Esophagus squamous epithelium (tissue), 5 donors: ENCODE measurements around the gene FANCE. TPM values are rescaled to one million over a fixed set of nuclear protein-coding genes. Genes with fewer than 3 reads are reported as not detected.

ENCODE experiments used
- DNase-seq: peaks from one replicate; lab custom pipeline; 2025; lab: John Stamatoyannopoulos, UW
- H3K27ac ChIP-seq, 4 donors: fragments of 200-600 bp; sonication (generic); one replicate each; pipeline ENCODE4 v1.5.1; 2016 to 2019; ENCODE audit warnings: mild to moderate bottlenecking in 1 of 4
- H3K27me3 ChIP-seq, 4 donors: fragments of 200-600 bp; sonication (generic); 1 replicate in 3 of 4; 2 replicates in 1 of 4; pipeline versions ENCODE4 v1.5.1 to v1.6.0; 2017 to 2021; ENCODE audit warnings: antibody characterized with exemption in 1 of 4
- H3K36me3 ChIP-seq, 3 donors: fragments of 200-600 bp; sonication (generic); one replicate each; pipeline ENCODE4 v1.5.1; 2016 to 2019
- H3K4me1 ChIP-seq, 3 donors: fragments of 200-600 bp; sonication (generic); one replicate each; pipeline ENCODE4 v1.5.1; 2017 to 2019
- H3K4me3 ChIP-seq, 4 donors: fragments of 200-600 bp; sonication (generic); 1 replicate in 3 of 4; 2 replicates in 1 of 4; pipeline ENCODE4 v1.5.1; 2016 to 2019; ENCODE audit warnings: mild to moderate bottlenecking in 2 of 4, moderate library complexity in 1 of 4
- H3K9me3 ChIP-seq, 3 donors: fragments of 200-600 bp; sonication (generic); one replicate each; pipeline ENCODE4 v1.5.1; 2016 to 2019
- CTCF ChIP-seq, 6 experiments: fragments of 450-650 bp in 4 of 6; fragments of 200-600 bp in 2 of 6; sonication (generic) in 2 of 6; IDR thresholded peaks; one replicate each; pipeline ENCODE4 v1.5.1; 2016 to 2019; ENCODE audit warnings: antibody characterized with exemption in 6 of 6, mild to moderate bottlenecking in 4 of 6, moderate library complexity in 4 of 6
- POLR2A ChIP-seq, 4 donors: fragments of 450-650 bp; IDR thresholded peaks; one replicate each; pipeline ENCODE4 v1.6.1; 2017; ENCODE audit warnings: antibody characterized with exemption in 4 of 4, mild to moderate bottlenecking in 4 of 4, moderate library complexity in 3 of 4
- WGBS, 2 donors: methylation state at CpG; one replicate each; pipeline ENCODE4 v1.1.5; 2018; 5-methylcytosine and 5-hydroxymethylcytosine counted together
- intact Hi-C: fragments of 100-400 bp; cut with DNase I; formaldehyde crosslinking; loops from one replicate; pipeline ENCODE4 v1.15.0; 2022
- total RNA-seq, 4 donors: library from RNA; depleted of rRNA; stranded (reverse); fragments of >200 nt; gene quantifications; one replicate each; pipeline ENCODE4 v1.1.0, GENCODE V29; 2016
- donor health status: DM: yes; HTN: yes; CAD: no.

Gene FANCE, protein sequence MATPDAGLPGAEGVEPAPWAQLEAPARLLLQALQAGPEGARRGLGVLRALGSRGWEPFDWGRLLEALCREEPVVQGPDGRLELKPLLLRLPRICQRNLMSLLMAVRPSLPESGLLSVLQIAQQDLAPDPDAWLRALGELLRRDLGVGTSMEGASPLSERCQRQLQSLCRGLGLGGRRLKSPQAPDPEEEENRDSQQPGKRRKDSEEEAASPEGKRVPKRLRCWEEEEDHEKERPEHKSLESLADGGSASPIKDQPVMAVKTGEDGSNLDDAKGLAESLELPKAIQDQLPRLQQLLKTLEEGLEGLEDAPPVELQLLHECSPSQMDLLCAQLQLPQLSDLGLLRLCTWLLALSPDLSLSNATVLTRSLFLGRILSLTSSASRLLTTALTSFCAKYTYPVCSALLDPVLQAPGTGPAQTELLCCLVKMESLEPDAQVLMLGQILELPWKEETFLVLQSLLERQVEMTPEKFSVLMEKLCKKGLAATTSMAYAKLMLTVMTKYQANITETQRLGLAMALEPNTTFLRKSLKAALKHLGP
- 10 to 100 TPM in 1 of 4 donors, 1 to 10 TPM in 3; 6.9 to 15.5 (median 8.0) TPM for total RNA-seq

- H3K4me1 ChIP-seq, result peaks cover 24 to 58% (median 26%) of the 10 kb centered on the region in 3 donors
- no peaks in the 10 kb centered on the region for H3K27me3 ChIP-seq
- H3K9me3 ChIP-seq, result no peaks in the 10 kb centered on the region
- intact Hi-C loops, result loop anchor here (5.0 kb wide), 1 partner anchor 110 kb away; the partner anchor contains the start of gene PPARD
- H3K27ac ChIP-seq, result peak within 1 kb of the TSS; percentile 75 to 88 (median 82)
- 1 to 2% methylated on average over 12 to 13 of the region's 87 CpGs for WGBS, 2 donors
- peak within 1 kb of the TSS; percentile 45 to 85 (median 70) for H3K4me3 ChIP-seq
- TF ChIP-seq CTCF (IDR thresholded peaks at IDR 0.05) (peak in 2 of 6 experiments; percentile 12 to 13), POLR2A (IDR thresholded peaks at IDR 0.05) (peak in 2 of 4 donors; percentile 19 to 79)
- peak; percentile 71 for DNase-seq
- peaks cover 0 to 21% (median 0%) of the 10 kb centered on the region in 3 donors for H3K36me3 ChIP-seq
Observed at GRCh38 chr6:35452183-35453090, at the start of gene FANCE. Gene FANCE (plus strand): TSS chr6:35452338. CDS start chr6:35452546, 208 bp downstream.

DNA sequence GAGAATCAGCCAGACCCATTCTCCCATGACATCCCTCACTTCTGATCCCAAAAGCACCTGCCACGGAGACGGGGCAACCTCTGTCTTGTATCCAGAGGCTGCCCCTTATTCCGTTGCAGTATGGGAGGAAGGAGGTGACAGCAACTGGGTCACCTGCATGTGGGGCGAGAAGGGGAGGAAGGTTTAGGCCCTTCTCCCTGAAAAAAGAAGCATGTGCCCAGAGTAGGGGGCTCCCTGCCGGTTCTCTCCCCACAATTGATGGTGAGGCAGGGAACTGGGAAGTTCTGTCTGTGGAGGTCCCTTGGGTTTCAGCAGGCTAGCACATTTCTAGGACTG, 49.3 kb upstream of the FANCE start:
- intact Hi-C loops, result no loop called here
- Histone ChIP-seq H3K9me3 (no peaks in the 10 kb centered on the region), H3K36me3 (peaks cover 0 to 17% (median 0%) of the 10 kb centered on the region in 3 donors), H3K27ac (no peak overlapping the region), H3K27me3 (no peaks in the 10 kb centered on the region), H3K4me3 (no peak overlapping the region), H3K4me1 (peaks cover 0 to 27% (median 0%) of the 10 kb centered on the region in 3 donors)
- TF ChIP-seq CTCF (IDR thresholded peaks at IDR 0.05) (no peak), POLR2A (IDR thresholded peaks at IDR 0.05) (no peak)
- DNase-seq, result no peak
- WGBS, 2 donors, result 80 to 95% methylated on average over 1 to 5 of the region's 5 CpGs

- H3K27ac ChIP-seq, result no peak overlapping the region
- H3K9me3 ChIP-seq, result no peaks in the 10 kb centered on the region
Observed at GRCh38 chr6:35403544-35404442, 48.3 kb upstream of the FANCE start.

More at GRCh38 chr6:35403544-35404442, 48.3 kb upstream of the FANCE start:
- no peak overlapping the region for H3K4me3 ChIP-seq
- H3K36me3 ChIP-seq, result peaks cover 0 to 9% (median 0%) of the 10 kb centered on the region in 3 donors
- WGBS, 2 donors, result 94 to 98% methylated on average over 8 of the region's 8 CpGs
- H3K4me1 ChIP-seq, result peaks cover 0 to 32% (median 0%) of the 10 kb centered on the region in 3 donors
- intact Hi-C loops, result no loop called here
- TF ChIP-seq POLR2A (IDR thresholded peaks at IDR 0.05) (no peak), CTCF (IDR thresholded peaks at IDR 0.05) (no peak)
- no peak for DNase-seq
- H3K27me3 ChIP-seq, result no peaks in the 10 kb centered on the region
